ENCODE results near the gene NAA10.
A peak's percentile ranks its signal among the peaks of the same experiment; 100 is the strongest.

Gene NAA10

DNA sequence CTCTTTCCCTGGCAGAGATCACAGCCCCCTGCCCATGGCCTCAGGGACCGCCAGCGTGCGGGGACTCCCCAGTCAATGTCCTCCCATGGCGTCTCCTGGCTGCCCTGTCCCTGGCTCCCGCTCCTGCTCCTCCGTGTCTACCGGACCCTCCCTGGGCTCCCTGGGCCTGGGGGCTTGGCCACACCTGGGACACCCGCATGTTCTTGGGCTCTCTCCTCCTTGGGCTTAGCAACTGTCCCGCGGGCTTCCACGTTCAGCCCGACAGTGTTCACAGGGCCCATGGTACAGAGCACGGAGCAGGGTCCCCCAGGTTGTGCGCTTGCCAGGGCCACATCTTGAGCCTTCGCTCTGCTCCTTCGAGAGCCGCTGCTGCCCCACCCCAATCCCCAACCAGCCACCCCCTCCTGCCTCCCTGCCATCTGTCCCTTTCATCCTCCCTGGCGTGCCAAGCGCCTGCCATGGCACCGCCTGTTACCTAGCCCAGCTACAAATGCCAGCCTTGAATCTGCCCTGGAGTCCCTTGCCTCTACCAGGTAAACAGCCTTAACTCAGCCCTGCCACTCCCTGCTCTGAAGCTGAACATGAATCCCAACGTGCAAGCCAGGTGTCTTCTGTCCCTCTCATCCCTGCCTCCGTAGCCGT, 26.5 kb downstream of the NAA10 start:
- DNase-seq (ENCODE audit: low read depth) = no peak

DNA sequence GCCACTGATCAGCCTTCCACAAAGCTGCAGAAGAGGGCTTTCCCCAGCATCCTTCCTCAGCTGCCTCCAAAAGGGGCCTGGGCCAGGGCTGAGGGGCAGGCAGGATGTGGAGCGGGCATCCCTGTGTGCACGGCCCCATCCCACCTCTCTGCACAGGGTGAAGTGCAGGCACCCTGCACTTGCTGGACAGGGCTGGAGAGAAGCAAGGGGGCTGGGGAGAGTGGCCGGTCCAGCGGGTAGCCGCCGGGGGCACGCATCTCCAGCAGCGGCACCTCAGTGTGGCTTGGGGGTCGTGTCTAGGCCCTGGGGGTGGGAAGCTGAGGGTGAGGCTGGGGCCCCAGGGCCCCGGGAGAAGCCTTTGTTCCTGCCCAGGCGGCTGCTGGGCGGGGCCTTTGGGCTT, 27.4 kb downstream of the NAA10 start:
- no peak for DNase-seq (ENCODE audit: low read depth)

DNA sequence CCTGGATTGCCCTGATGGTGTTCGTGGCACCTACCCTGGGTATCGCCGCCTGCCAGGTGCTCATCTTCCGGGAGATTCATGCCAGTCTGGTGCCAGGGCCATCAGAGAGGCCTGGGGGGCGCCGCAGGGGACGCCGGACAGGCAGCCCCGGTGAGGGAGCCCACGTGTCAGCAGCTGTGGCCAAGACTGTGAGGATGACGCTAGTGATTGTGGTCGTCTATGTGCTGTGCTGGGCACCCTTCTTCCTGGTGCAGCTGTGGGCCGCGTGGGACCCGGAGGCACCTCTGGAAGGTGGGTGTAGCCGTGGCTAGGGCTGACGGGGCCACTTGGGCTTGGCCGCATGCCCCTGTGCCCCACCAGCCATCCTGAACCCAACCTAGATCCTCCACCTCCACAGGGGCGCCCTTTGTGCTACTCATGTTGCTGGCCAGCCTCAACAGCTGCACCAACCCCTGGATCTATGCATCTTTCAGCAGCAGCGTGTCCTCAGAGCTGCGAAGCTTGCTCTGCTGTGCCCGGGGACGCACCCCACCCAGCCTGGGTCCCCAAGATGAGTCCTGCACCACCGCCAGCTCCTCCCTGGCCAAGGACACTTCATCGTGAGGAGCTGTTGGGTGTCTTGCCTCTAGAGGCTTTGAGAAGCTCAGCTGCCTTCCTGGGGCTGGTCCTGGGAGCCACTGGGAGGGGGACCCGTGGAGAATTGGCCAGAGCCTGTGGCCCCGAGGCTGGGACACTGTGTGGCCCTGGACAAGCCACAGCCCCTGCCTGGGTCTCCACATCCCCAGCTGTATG, 28.5 kb downstream of the NAA10 start:
- DNase-seq (ENCODE audit: low read depth) = no peak

DNA sequence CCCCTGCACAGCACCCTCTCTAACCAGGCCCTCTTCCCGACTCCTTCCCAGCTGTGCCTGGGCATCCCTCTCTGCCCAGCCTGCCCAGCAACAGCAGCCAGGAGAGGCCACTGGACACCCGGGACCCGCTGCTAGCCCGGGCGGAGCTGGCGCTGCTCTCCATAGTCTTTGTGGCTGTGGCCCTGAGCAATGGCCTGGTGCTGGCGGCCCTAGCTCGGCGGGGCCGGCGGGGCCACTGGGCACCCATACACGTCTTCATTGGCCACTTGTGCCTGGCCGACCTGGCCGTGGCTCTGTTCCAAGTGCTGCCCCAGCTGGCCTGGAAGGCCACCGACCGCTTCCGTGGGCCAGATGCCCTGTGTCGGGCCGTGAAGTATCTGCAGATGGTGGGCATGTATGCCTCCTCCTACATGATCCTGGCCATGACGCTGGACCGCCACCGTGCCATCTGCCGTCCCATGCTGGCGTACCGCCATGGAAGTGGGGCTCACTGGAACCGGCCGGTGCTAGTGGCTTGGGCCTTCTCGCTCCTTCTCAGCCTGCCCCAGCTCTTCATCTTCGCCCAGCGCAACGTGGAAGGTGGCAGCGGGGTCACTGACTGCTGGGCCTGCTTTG, 29.2 kb downstream of the NAA10 start:
- DNase-seq (ENCODE audit: low read depth) = no peak

DNA sequence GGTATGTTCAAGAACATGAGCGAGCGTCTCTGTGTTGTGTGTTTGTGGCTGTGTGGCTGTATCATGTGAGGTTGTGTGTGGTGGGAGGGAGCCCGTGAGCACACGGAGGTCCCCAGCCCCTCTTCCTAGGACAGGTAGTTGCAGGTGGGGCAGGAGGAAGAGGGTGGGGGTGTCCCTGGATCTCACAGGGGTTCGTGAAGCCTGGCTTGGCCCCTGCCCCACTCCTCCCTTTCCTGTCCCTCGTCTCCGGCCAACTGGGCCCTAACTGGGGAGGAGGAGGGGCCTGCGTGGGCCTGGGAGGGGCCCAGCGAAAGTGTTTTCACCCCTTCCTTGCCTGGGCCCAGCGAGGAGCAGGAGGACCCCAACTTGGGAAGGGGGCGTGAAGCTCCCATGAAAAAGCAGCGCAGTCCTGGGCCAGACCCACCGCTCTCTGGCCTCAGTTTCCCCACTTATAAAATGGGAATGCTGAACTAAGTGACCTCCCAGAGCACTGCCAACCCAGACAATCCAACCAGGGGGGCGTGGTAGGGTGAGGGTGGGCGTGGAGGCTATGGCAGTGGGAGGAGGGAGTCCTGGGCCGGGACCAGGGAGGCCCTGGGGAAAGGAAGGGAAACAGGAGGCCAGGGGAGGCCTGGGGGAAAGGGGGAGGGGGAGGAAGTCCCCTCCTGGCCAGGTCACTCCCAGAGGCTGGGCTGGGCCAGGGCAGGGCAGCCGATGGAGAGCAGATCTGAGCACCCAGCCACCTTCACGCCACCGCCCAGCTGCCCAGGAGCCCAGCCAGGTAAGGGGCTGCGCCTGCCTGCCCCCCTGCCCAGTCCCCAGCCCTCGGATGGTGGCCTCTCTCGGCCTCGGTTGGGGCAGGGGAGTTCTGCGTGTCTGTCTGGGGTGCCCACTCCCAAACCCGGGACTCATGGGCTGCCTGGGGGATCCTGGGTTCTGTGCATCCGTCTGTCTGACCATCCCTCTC, 30.6 kb downstream of the NAA10 start, which contains the start of gene AVPR2:
Gene AVPR2 (plus strand): TSS at position 683 of the 967 bp plus-strand sequence. CDS start 473 bp downstream, outside the sequence.
- DNase-seq (ENCODE audit: low read depth) = no peak

DNA sequence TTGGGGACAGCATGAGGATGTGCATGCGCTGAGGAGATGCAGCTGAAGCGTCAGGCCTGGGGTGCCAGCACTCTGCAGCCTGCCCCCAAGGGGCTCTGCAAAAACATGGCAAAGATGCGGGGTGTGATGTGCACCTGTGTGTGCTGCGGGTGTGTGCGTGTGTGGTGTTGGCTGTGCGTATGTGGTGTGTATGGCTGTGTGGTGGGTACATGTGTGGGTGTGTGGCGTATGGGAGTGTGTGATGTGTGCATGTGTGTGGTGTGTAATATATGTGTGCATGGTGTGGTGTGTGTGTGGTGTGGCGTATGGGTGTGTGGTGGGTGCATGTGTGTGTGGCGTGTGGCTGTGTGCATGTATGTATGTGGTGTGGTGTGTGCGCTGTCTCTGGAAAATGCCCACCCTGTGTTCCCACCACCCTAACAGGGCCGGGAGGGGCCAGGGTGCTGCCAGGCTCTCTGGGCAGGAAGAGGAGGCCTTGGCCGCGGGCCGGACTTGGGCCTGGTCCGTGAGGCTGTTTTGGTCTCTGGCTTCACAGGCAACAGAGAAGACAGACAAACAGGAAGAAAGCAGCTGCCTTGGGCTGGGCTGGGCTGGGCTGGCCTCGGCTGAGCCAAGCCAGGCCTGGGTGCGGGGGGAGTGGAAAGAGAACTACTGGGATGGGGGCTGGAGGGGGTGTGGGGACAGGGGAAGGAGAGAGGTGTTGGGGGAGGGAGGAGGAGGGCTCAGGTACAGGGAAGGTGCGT, 31.4 kb downstream of the NAA10 start:
- DNase-seq (ENCODE audit: low read depth) = no peak

DNA sequence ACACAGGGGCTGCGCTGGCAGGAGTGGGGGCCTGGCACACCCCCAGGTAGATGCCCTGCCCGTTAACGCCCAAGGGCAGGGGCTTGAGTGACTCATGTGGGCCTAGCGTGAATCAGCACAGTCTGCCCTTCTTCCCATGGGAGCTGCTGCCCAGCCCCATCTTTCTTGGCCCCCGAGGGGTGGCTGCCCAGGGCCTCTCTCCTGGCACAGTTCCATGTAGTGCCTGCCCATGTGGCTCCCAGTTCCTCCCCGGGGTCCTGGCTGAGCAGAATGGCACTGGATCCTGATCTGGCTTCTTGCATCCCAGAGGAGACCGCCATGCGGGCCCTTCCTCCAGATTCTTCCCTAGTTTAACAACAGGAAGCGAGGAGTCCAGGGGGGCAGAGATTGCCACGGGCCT, 32.5 kb downstream of the NAA10 start:
- no peak for DNase-seq (ENCODE audit: low read depth)

DNA sequence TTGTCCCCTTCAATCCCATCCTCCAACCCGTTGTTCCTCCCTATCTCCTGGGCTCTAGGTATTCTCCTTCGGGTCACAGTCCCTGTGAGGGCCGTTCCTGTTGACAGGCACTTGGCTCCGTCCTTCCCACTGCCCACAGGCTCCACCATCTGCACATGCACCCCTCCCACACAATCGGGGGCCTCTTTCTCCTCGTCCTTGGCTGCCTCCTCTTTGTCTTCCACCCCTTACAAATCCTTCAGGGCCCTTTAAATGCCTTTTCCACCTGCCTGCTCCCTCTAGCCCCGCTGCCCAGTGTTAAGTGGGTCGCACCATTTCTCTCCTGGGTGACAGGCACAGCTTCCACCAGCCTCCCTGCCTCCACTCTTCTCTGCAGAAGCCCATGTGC, 33.1 kb downstream of the NAA10 start:
- no peak for DNase-seq (ENCODE audit: low read depth)

DNA sequence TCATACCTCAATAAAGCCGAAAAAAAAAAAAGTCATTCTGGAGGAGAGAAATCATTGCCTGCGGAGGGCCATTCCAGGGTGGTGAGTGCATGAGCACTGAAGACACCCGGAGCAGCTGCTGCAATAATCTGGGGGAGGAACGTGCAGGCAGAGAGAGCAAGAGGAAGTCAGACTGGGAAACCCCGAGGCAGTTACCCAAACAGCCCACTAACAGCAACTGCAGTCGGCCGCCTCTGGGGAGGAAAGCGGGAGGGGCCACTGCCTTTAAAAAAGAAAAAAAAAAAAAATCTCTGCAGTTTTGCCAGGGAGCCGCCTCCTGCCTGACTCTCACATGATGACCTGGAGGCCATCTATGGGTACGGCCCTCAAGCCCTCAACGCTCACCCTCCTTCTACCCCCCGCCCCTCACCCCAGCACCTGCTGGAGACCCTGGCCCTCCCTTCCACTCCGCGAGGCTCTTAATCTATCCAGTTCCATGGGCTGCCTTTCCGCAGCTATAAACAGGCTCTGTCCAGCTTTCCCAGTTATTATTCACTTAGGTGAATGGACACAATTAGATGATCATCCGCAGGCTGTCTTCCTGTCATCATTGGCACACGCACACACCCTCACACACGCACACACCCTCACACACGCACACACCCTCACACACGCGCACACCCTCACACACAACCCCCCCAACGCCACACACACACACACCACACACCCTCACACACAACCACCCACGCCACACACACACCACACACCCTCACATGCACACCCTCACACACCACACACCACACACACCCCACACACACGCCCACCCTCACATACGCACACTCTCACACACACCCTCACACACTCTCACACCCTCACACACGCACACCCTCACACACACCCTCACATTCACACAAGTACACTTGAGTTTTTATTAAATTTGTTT, 33.7 kb downstream of the NAA10 start:
- peak; percentile 92 for DNase-seq (ENCODE audit: low read depth)

DNA sequence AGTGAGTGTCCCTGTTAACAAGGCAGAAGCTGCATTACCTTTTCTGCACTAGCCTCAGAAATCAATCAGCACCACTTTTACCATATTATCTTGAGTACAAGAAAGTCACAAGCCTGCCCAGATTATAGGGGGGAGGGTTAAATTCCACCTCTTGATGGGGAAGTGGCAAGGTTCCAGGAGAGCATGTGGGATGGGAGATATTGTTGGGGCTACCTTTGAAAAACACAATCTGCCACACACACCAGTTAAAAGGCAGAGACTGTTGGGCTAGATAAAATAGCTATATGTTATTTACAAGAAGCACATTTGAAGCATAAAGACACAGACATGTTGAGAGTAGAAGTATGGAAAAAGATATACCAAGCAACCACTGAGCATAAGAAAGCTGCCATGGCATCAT, 36.9 kb downstream of the NAA10 start:
- no peak for DNase-seq (ENCODE audit: low read depth)

DNA sequence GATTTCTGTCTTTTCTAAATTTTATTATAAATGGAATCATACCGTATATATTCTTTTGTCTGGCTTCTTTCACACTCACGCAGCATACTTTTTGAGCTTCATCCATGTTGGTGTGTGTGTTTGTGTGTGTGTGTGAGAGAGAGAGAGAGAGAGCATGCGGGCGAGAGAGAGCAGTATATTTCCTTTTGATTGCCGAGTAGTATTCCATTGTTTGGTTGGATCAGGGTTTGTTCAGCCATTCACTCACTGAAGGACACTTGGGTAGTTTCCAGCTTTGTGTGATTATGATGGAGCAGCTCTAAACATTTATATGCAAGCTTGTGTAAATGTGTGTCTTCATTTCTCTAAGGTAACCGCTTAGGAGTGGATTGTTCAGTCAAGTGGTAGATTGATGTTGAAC, 45.7 kb downstream of the NAA10 start:
- DNase-seq (ENCODE audit: low read depth) = no peak

DNA sequence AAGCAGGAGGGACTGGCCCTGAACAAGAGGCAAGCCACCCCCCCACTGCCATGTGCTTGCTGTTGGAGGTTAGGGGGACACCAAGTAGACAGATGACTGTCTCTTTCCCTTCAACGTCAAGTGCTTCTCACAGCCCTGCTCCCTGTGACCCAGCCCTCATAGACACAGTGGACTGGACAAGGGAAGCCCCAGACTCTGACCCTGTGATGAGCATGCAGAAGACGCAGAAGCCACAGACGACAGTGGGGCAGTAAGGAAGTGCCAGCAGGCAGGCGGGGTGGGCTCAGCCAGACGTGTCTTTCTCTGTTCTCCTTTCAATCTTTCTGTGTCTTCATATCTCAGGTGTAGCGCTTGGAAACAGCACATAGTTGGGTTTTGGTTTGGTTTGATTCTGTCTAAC, 46.5 kb downstream of the NAA10 start:
- no peak for DNase-seq (ENCODE audit: low read depth)

DNA sequence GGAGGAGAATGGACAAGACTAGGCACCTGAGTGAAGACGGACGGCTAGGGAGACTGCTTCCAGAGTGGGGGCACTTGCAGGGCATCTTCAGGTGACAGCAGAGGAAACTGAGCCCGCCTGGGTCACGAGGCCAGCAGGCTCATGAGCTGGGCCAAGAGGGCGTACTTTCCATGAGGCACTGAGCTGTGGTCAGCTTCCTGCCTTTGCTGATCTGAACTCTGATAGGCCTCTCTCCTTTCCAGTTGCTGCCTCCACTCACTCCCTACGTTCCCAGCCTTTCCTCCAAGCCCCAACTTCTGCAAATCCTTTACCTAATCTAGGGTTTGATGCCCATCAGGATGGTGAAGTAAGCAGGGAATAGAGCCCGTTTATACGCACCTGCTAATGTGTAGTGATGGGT, 47.5 kb downstream of the NAA10 start:
- no peak for DNase-seq (ENCODE audit: low read depth)

DNA sequence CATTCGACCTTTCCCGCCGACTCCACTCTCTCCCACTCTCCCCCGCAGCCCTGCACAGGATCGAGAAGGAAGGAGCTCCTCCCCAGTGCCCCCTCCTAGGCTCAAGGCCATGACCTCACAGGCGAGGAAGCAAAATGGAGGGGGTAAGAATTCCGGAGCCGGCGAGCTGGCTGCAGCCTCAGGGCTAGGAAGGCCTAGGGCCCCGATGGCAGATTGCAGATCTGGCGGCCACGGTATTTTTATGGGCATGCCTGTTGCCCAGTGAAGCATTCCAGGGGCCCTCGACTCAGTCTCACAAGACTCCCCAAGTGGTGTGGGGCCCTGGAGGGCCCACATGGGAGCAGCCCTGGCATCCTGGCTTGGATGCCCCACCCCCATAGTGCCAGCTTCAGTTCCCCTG, 47.9 kb downstream of the NAA10 start:
- DNase-seq (ENCODE audit: low read depth) = no peak

DNA sequence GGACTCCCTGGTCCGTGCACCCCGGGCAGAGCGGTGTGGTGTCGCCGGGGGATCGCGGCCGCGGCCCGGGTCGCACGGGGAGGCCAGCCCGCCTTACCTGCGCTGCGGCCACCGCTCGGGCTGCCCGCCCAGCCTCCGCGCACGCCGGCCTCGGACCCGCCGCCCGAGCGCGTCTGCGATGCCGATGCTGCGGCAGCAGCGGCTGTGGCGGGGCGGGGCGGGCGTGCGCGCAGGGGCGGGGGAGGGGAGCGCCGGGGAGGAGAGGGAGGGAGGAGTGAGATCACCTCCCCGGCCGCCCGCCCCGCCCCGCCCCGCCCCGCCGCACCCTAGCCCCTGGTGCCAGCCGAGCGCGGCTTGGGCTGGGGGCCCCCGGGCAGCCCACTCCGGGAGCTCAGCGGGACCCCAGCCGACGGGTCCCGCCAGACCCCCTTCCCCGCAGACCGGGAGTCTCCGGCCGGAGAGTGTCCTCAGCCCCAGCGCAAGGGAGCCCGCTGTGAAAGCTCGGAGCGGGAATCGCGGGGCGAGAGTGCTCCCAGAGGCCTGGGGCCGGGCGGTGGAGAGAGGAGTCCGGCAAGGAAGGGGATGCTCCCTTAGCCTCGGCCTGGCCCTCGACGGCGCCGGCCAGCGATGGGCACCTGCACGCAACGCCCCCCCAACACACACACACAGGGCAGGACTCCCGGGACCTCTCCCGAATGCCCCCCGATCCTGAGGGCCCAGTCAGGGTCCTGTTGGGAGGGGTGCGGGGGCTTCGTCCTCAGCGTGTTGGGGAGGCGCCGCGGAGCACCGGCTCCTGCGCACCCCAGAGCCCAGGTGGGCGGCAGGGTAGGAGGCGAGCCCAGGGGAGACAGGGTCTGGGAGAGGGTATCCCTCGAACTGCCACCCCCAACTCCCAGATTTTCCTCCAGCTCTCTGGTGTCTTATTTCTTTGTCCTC, 48.6 kb downstream of the NAA10 start, which contains the start of gene L1CAM:
Gene L1CAM (minus strand): TSS at position 206 of the 936 bp plus-strand sequence. CDS start 10,337 bp downstream, outside the sequence.
- DNase-seq (ENCODE audit: low read depth) = no peak

DNA sequence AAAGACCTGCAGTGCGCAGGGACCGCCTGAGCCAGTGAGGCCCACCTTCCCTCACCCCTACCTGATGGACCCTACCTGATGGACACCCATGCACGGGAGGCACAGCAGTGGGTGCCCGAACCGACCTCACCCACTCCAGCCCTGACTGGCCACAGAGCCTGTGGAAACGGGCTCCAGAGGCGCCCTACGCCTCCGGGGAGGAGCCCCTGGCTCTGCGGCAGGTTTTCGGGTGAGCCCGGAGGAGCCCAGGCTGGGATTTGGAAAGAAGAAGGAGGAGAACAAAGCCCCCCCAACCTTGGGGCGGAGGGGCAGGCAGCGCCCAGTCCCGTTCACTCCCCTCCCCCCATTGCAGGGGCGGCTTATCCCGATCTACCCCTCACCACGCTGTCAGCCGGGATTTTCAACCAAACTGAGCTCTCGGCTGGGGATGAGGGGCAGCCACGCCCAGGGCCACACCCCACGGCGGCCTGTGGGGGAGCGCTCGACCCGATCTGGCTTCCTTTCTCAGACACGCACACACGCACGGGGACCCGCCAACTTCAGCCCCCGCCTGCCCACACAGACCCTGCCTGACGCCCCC, 49.5 kb downstream of the NAA10 start:
- DNase-seq (ENCODE audit: low read depth) = no peak

DNA sequence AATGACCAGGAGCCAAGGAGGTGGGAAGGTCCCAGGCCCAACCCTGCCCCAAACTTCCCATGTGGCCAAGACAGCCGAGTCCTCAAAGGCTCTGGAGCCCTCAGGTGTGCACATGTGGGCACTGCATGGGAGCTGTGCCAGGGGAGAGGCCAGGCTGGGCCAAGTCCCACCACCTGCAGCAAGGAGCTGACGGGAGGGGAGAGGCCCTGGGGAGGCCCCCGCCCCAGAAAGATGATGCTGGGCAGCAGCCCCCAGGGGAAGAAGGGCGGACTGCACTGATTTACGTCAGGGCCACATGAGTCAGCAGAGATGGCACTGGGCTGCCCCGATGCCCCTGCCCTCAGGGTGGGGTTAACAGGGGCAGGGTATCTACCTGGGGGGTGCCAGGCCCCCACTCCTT, 50.2 kb downstream of the NAA10 start:
- DNase-seq (ENCODE audit: low read depth) = no peak

DNA sequence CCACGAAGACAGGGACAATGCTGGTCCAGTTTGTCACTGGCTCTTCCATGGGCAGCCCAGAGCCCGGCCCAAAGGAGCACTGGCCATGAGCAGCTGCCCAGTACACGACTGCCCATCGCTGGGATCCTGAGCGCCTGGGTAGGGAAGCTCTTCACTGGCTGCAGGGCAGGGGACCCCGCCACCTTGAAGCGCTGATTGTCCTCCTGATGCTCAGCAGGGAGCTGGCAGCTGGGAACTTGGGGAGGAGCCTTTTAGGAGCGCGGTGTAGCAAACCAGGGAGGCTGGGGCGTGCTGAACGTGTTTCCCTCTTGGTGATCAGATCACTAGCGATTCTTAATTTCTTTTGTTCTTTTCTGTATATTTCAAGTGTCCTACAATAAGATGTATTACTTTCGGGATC, 50.7 kb downstream of the NAA10 start:
- DNase-seq (ENCODE audit: low read depth) = no peak
